ENCODE measurements around the gene TTC8. TPM values are rescaled to one million over a fixed set of nuclear protein-coding genes. Genes with fewer than 3 reads are reported as not detected.

Gene TTC8
- total and polyA plus RNA-seq, 4 donors = 7.3 to 11.7 (median 10.4) TPM

DNA sequence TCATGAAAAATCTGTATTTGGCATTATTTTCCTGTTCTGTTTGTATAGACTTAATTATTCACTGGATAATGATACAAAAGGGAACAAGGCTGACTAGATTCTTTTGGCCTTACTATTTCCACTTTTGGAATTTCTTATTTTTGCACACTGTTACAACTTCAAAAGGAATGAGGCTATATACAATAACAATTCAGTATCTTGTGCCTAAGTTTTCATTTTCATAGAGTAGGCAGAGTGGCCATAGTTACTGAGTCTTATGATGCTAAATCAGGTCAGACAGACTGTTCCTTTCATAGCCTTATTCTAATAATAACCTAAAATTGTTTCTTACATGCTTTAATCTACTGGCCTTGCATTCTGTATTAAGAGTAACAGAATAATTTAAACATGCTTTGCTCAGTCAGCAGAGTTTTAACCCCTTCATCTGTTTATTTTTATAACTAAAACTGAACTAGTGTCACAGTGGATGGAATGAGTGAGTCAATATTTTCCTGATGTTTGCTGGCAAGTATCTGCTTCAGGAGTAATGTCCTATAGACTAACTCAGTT, 10.5 kb downstream of the TTC8 start:
- DNase-seq (ENCODE audit: low spot score) = no peak
- H3K27me3 ChIP-seq (ENCODE audit: control insufficient read depth in 4 of 4, insufficient read depth in 4 of 4, low read length in 3 of 4) = no peaks in the 10 kb centered on the region
- peak overlapping the region in 1 of 2 donors; percentile 22 for H3K27ac ChIP-seq (ENCODE audit: low read depth in 1 of 2, low read length in 2 of 2)
- peak in 1 of 2 donors; percentile 54 for TF ChIP-seq JUND (IDR thresholded peaks at IDR 0.05)
- peak in 1 of 2 donors; percentile 13 for TF ChIP-seq RXRA (IDR thresholded peaks at IDR 0.05)
- TF ChIP-seq ZBTB33 (IDR thresholded peaks at IDR 0.05) = no peak
- H3K36me3 ChIP-seq (ENCODE audit: control insufficient read depth in 4 of 4, insufficient read depth in 3 of 4, low read depth in 1 of 4, low read length in 3 of 4) = no peaks in the 10 kb centered on the region
- peaks cover 2 to 16% (median 13%) of the 10 kb centered on the region in 4 donors for H3K4me1 ChIP-seq (ENCODE audit: control insufficient read depth in 4 of 4, insufficient read depth in 4 of 4, low read length in 3 of 4)
- H3K9me3 ChIP-seq (ENCODE audit: control insufficient read depth in 4 of 4, low read length in 3 of 4) = no peaks in the 10 kb centered on the region
- no peak overlapping the region for H3K4me3 ChIP-seq (ENCODE audit: low read depth in 1 of 3, low read length in 3 of 3)
- no peak overlapping the region for H3K9ac ChIP-seq (ENCODE audit: low read depth in 1 of 2, low read length in 2 of 2)

GRCh38 chr14:88835661-88836060, 11.2 kb downstream of the TTC8 start:
- TF ChIP-seq CTCF (IDR thresholded peaks at IDR 0.05; ENCODE audit: low read depth, low read length, missing input control) (no peak), HNF4A (conservative IDR thresholded peaks at IDR 0.05) (no peak), JUND (IDR thresholded peaks at IDR 0.05) (no peak), RAD21 (IDR thresholded peaks at IDR 0.05) (no peak), EGR1 (IDR thresholded peaks at IDR 0.05; ENCODE audit: low read depth in 2 of 2) (no peak), NR2F2 (IDR thresholded peaks at IDR 0.05) (no peak), SP1 (IDR thresholded peaks at IDR 0.05) (no peak), ZBTB33 (IDR thresholded peaks at IDR 0.05) (no peak), GABPA (IDR thresholded peaks at IDR 0.05 in 1 of 2, conservative IDR thresholded peaks at IDR 0.05 in 1 of 2) (no peak)
- TF ChIP-seq, protein P1, sequence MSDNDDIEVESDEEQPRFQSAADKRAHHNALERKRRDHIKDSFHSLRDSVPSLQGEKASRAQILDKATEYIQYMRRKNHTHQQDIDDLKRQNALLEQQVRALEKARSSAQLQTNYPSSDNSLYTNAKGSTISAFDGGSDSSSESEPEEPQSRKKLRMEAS (IDR thresholded peaks at IDR 0.05) = no peak
- TF ChIP-seq, protein P2, sequence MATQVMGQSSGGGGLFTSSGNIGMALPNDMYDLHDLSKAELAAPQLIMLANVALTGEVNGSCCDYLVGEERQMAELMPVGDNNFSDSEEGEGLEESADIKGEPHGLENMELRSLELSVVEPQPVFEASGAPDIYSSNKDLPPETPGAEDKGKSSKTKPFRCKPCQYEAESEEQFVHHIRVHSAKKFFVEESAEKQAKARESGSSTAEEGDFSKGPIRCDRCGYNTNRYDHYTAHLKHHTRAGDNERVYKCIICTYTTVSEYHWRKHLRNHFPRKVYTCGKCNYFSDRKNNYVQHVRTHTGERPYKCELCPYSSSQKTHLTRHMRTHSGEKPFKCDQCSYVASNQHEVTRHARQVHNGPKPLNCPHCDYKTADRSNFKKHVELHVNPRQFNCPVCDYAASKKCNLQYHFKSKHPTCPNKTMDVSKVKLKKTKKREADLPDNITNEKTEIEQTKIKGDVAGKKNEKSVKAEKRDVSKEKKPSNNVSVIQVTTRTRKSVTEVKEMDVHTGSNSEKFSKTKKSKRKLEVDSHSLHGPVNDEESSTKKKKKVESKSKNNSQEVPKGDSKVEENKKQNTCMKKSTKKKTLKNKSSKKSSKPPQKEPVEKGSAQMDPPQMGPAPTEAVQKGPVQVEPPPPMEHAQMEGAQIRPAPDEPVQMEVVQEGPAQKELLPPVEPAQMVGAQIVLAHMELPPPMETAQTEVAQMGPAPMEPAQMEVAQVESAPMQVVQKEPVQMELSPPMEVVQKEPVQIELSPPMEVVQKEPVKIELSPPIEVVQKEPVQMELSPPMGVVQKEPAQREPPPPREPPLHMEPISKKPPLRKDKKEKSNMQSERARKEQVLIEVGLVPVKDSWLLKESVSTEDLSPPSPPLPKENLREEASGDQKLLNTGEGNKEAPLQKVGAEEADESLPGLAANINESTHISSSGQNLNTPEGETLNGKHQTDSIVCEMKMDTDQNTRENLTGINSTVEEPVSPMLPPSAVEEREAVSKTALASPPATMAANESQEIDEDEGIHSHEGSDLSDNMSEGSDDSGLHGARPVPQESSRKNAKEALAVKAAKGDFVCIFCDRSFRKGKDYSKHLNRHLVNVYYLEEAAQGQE (IDR thresholded peaks at IDR 0.05) = no peak
- no peak overlapping the region for H3K27ac ChIP-seq (ENCODE audit: low read depth in 1 of 2, low read length in 2 of 2)

More at GRCh38 chr14:88835661-88836060, 11.2 kb downstream of the TTC8 start:
- DNase-seq (ENCODE audit: low spot score) = no peak
- Histone ChIP-seq H3K36me3 (ENCODE audit: control insufficient read depth in 4 of 4, insufficient read depth in 3 of 4, low read depth in 1 of 4, low read length in 3 of 4) (peaks cover 0 to under 1% (median 0%) of the 10 kb centered on the region in 4 donors), H3K4me3 (ENCODE audit: low read depth in 1 of 3, low read length in 3 of 3) (no peak overlapping the region), H3K4me1 (ENCODE audit: control insufficient read depth in 4 of 4, insufficient read depth in 4 of 4, low read length in 3 of 4) (peaks cover 2 to 16% (median 13%) of the 10 kb centered on the region in 4 donors), H3K9ac (ENCODE audit: low read depth in 1 of 2, low read length in 2 of 2) (no peak overlapping the region), H3K9me3 (ENCODE audit: control insufficient read depth in 4 of 4, low read length in 3 of 4) (no peaks in the 10 kb centered on the region), H3K27me3 (ENCODE audit: control insufficient read depth in 4 of 4, insufficient read depth in 4 of 4, low read length in 3 of 4) (no peaks in the 10 kb centered on the region)

Data from liver (tissue), 9 donors.